ENCODE measurements around the gene CPEB1. TPM values are rescaled to one million over a fixed set of nuclear protein-coding genes. Genes with fewer than 3 reads are reported as not detected.

Gene CPEB1
- total and polyA plus RNA-seq, 2 of the 13 experiments (the other 11 are each of a cell fraction or from before 2014, with no cell fraction given) = 0.03 to 0.07 TPM

GRCh38 chr15:82540055-82540983, 106.8 kb downstream of the CPEB1 start, which contains the start of gene RPS17 (continued):
- peak; percentile 94 for TF ChIP-seq ARID4A (CRISPR knock-in tag; IDR thresholded peaks at IDR 0.05; ENCODE audit: borderline replicate concordance)
- peak; percentile 86; the same call in 1 of the 2 replicates for TF ChIP-seq NR1H2 (CRISPR knock-in tag; IDR thresholded peaks at IDR 0.05; ENCODE audit: borderline replicate concordance, low read depth)
- TF ChIP-seq, protein P1, sequence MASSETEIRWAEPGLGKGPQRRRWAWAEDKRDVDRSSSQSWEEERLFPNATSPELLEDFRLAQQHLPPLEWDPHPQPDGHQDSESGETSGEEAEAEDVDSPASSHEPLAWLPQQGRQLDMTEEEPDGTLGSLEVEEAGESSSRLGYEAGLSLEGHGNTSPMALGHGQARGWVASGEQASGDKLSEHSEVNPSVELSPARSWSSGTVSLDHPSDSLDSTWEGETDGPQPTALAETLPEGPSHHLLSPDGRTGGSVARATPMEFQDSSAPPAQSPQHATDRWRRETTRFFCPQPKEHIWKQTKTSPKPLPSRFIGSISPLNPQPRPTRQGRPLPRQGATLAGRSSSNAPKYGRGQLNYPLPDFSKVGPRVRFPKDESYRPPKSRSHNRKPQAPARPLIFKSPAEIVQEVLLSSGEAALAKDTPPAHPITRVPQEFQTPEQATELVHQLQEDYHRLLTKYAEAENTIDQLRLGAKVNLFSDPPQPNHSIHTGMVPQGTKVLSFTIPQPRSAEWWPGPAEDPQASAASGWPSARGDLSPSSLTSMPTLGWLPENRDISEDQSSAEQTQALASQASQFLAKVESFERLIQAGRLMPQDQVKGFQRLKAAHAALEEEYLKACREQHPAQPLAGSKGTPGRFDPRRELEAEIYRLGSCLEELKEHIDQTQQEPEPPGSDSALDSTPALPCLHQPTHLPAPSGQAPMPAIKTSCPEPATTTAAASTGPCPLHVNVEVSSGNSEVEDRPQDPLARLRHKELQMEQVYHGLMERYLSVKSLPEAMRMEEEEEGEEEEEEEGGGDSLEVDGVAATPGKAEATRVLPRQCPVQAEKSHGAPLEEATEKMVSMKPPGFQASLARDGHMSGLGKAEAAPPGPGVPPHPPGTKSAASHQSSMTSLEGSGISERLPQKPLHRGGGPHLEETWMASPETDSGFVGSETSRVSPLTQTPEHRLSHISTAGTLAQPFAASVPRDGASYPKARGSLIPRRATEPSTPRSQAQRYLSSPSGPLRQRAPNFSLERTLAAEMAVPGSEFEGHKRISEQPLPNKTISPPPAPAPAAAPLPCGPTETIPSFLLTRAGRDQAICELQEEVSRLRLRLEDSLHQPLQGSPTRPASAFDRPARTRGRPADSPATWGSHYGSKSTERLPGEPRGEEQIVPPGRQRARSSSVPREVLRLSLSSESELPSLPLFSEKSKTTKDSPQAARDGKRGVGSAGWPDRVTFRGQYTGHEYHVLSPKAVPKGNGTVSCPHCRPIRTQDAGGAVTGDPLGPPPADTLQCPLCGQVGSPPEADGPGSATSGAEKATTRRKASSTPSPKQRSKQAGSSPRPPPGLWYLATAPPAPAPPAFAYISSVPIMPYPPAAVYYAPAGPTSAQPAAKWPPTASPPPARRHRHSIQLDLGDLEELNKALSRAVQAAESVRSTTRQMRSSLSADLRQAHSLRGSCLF (CRISPR knock-in tag; IDR thresholded peaks at IDR 0.05; ENCODE audit: borderline replicate concordance) = 0 out of 2 replicates have a peak, but pooled peaks have one; percentile 79
- TF ChIP-seq SNAI1 (CRISPR knock-in tag; IDR thresholded peaks at IDR 0.05; ENCODE audit: borderline replicate concordance) = 0 out of 2 replicates have a peak, but pooled peaks have one; percentile 59
- TF ChIP-seq, protein P2, sequence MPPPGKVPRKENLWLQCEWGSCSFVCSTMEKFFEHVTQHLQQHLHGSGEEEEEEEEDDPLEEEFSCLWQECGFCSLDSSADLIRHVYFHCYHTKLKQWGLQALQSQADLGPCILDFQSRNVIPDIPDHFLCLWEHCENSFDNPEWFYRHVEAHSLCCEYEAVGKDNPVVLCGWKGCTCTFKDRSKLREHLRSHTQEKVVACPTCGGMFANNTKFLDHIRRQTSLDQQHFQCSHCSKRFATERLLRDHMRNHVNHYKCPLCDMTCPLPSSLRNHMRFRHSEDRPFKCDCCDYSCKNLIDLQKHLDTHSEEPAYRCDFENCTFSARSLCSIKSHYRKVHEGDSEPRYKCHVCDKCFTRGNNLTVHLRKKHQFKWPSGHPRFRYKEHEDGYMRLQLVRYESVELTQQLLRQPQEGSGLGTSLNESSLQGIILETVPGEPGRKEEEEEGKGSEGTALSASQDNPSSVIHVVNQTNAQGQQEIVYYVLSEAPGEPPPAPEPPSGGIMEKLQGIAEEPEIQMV (CRISPR knock-in tag; IDR thresholded peaks at IDR 0.05; ENCODE audit: low read depth) = peak; percentile 93
- TF ChIP-seq KDM6A (CRISPR knock-in tag; IDR thresholded peaks at IDR 0.05; ENCODE audit: low read depth) = no peak
- TF ChIP-seq GMEB2 (CRISPR knock-in tag; IDR thresholded peaks at IDR 0.05; ENCODE audit: low read depth) = no peak
- no peak for TF ChIP-seq SIX4 (CRISPR knock-in tag; IDR thresholded peaks at IDR 0.05)
- TF ChIP-seq EED (CRISPR knock-in tag; IDR thresholded peaks at IDR 0.05) = peak; percentile 73
- TF ChIP-seq SRSF1 (optimal IDR thresholded peaks at IDR 0.05; ENCODE audit: low read depth, low read length) = peak; percentile 92
- TF ChIP-seq NFKBIZ (CRISPR knock-in tag; IDR thresholded peaks at IDR 0.05) = peak; percentile 80
- no peak for TF ChIP-seq ZNF512 (CRISPR knock-in tag; IDR thresholded peaks at IDR 0.05)
- TF ChIP-seq ZNF10 (CRISPR knock-in tag; IDR thresholded peaks at IDR 0.05; ENCODE audit: borderline replicate concordance, low read depth) = no peak

All from HepG2 (cell line).